Mesothelial cell of epicardium (in vitro differentiated cells): ENCODE measurements around the gene TNPO2. TPM values are rescaled to one million over a fixed set of nuclear protein-coding genes. Genes with fewer than 3 reads are reported as not detected.

Experiments
- DNase-seq, 2 experiments: peaks; one replicate each; pipeline ENCODE4 v3.0.0; 2021; ENCODE audit warnings: low spot score in 2 of 2; ENCODE audit not compliant: unreplicated experiment in 2 of 2
- H3K27ac Mint-ChIP-seq: 2 replicates; pipeline ENCODE4 v1.8.0; 2021; ENCODE audit warnings: mixed read lengths
- H3K27me3 Mint-ChIP-seq: 2 replicates; pipeline ENCODE4 v1.8.0; 2021; ENCODE audit warnings: low read depth, mixed read lengths
- H3K36me3 Mint-ChIP-seq: 2 replicates; pipeline ENCODE4 v1.8.0; 2021; ENCODE audit warnings: mixed read lengths
- H3K4me1 Mint-ChIP-seq: 2 replicates; pipeline ENCODE4 v1.8.0; 2021; ENCODE audit warnings: mixed read lengths
- H3K4me3 Mint-ChIP-seq: 2 replicates; pipeline ENCODE4 v1.8.0; 2021; ENCODE audit warnings: mild to moderate bottlenecking, moderate library complexity, mixed read lengths
- H3K9me3 Mint-ChIP-seq: 2 replicates; pipeline ENCODE4 v1.8.0; 2021; ENCODE audit warnings: mixed read lengths
- CTCF ChIP-seq: fragments of 200-600 bp; sonication (generic); IDR thresholded peaks from one replicate; pipeline ENCODE4 v1.5.0; 2021; ENCODE audit warnings: antibody characterized with exemption; ENCODE audit not compliant: unreplicated experiment
- total RNA-seq: library from RNA; stranded (reverse); gene quantifications from 3 replicates; pipeline ENCODE4 v1.2.1, GENCODE V29; 2021

Gene TNPO2
- total RNA-seq, 1 donor from 2014 or later = 105 TPM

- Mint-ChIP-seq H3K9me3 (no peaks in the 10 kb centered on the region), H3K27me3 (no peaks in the 10 kb centered on the region), H3K36me3 (peaks cover 35% of the 10 kb centered on the region), H3K27ac (no peak overlapping the region), H3K4me3 (no peak overlapping the region), H3K4me1 (no peaks in the 10 kb centered on the region)
- DNase-seq = no peak
- TF ChIP-seq CTCF = no peak
Observed at GRCh38 chr19:12706332-12706718, 17.4 kb downstream of the TNPO2 start.

DNA sequence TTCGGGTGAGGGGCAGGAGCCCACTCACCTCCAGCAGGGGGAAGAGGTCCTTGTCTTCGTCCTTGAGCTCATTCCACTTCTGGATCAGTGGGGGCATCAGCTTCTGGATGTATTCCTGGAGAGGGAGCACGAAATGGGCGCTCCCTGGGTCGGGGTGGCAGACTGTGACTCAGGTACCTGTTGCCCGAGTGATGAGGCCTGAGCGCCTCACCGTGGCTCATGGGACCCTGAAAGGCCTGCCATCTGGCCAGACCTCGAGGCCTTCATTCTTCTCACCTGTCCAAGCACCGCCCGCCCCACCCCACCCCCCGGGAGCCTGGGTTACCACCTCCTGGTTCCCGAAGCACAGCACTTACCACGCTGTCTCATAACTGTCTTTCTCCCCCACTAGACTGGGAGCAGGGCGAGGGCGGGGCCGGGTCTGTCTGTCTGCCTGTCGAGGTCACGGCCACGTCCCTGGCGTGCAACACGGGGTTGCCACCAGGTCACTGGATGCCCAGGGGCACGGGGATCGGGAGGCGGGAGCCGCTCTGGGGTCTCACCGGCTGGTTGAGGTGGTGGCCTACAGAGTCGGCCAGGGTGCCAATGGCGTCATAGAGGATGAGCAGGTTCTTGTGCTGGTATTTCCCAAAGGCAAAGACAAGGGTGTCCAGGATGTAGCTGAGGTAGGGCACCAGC is 17.9 kb downstream of the TNPO2 start:
- DNase-seq = no peak
- TF ChIP-seq CTCF = no peak
- H3K4me3 Mint-ChIP-seq = no peak overlapping the region
- no peak overlapping the region for H3K27ac Mint-ChIP-seq
- no peaks in the 10 kb centered on the region for H3K9me3 Mint-ChIP-seq
- no peaks in the 10 kb centered on the region for H3K27me3 Mint-ChIP-seq
- H3K36me3 Mint-ChIP-seq = peaks cover 40% of the 10 kb centered on the region
- no peaks in the 10 kb centered on the region for H3K4me1 Mint-ChIP-seq

- DNase-seq = no peak
- no peak for TF ChIP-seq CTCF
- Mint-ChIP-seq H3K9me3 (no peaks in the 10 kb centered on the region), H3K36me3 (peaks cover 36% of the 10 kb centered on the region), H3K27me3 (no peaks in the 10 kb centered on the region), H3K4me3 (no peak overlapping the region), H3K4me1 (no peaks in the 10 kb centered on the region), H3K27ac (no peak overlapping the region)
Observed at GRCh38 chr19:12705169-12705568, 18.6 kb downstream of the TNPO2 start.

GRCh38 chr19:12703046-12703445 is 20.7 kb downstream of the TNPO2 start:
- no peak overlapping the region for H3K4me3 Mint-ChIP-seq
- no peak for TF ChIP-seq CTCF
- H3K36me3 Mint-ChIP-seq = peaks cover 40% of the 10 kb centered on the region
- no peaks in the 10 kb centered on the region for H3K27me3 Mint-ChIP-seq
- H3K9me3 Mint-ChIP-seq = no peaks in the 10 kb centered on the region
- H3K4me1 Mint-ChIP-seq = no peaks in the 10 kb centered on the region
- no peak overlapping the region for H3K27ac Mint-ChIP-seq
- DNase-seq = no peak

GRCh38 chr19:12701596-12702282 is 22.0 kb downstream of the TNPO2 start:
- H3K36me3 Mint-ChIP-seq = peaks cover 41% of the 10 kb centered on the region

More at GRCh38 chr19:12701596-12702282, 22.0 kb downstream of the TNPO2 start:
- no peak overlapping the region for H3K27ac Mint-ChIP-seq
- TF ChIP-seq CTCF = no peak
- H3K4me1 Mint-ChIP-seq = peaks cover 2% of the 10 kb centered on the region
- no peak overlapping the region for H3K4me3 Mint-ChIP-seq
- no peaks in the 10 kb centered on the region for H3K27me3 Mint-ChIP-seq
- DNase-seq = no peak
- no peaks in the 10 kb centered on the region for H3K9me3 Mint-ChIP-seq
